Activated CD8-positive, alpha-beta memory T cell treated with anti-CD3 and anti-CD28 coated beads for 4 hours (primary cell): Measurements from ENCODE around the gene TRIM24.

ENCODE experiments used
- DNase-seq, 2 donors: peaks; one replicate each; pipeline ENCODE4 v3.0.0-alpha.2; 2020; ENCODE audit warnings: low read depth in 2 of 2

TRIM24 gene

DNA sequence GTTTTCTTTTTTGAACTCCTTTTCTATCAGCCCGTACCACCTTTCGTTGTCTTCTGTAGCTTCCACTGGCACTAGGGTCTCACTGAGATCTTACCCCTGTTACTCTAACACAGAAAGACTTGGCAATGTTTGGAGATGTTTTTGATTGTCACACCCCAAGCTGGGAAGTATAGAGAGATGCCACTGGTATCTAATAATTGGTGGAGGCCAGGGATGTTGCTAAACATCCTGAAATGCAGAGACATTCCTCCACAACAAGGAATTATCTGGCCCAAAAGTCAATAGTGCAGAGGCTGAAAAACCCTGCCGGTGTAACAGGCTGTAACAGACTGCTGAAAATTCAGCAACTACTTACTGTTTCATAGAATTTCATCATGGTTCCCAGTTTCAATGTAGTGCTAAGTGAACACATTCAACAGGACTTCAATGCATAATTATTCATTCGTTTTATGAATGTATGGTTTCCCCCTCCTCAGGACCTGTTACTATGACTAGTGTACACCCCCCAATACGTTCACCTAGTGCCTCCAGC lies 115.9 kb downstream of the TRIM24 start:
- DNase-seq, result no peak

DNA sequence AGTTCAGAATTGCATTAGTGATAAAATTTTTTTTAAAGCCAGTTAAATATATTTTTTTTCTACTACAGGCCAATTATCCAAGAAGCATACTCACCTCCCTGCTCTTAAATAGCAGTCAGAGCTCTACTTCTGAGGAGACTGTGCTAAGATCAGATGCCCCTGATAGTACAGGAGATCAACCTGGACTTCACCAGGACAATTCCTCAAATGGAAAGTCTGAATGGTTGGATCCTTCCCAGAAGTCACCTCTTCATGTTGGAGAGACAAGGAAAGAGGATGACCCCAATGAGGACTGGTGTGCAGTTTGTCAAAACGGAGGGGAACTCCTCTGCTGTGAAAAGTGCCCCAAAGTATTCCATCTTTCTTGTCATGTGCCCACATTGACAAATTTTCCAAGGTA lies 119.1 kb downstream of the TRIM24 start:
- DNase-seq, result no peak

DNA sequence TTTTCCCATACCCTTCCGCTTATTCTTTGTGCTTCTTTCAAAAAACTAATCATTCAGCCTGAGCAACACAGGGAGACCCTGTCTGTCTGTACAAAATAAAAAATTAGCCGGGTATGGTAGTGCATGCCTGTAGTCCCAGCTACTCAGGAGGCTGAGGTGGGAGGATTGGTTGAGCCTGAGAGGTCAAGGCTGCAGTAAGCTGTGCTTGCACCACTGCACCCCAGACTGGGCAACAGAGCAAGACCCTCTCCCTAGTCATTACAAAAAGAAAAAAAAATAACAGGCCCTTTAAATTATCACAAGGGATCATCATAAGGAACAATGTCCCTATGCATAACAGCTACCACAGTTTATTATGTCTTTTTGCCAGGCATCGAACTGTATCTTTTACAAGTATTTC lies 119.6 kb downstream of the TRIM24 start:
- no peak for DNase-seq

DNA sequence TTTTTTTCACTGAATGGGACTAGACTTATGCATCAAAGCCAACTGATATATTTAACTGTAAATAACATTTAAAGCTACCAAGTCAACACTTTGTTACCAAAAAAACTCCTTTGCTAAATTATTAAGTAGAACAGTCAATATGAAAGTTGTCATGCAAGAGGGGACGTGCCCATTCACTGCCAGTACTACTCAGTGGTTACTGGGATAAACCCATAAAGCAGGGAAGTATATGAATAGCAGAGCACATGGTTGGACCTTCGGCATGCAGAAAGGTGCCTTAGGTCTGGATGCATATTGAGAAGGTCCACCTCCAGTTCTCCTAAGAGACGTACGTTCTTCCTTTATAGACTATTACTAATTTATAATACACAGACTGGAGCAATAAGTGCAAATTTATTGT lies 121.0 kb downstream of the TRIM24 start:
- no peak for DNase-seq

DNA sequence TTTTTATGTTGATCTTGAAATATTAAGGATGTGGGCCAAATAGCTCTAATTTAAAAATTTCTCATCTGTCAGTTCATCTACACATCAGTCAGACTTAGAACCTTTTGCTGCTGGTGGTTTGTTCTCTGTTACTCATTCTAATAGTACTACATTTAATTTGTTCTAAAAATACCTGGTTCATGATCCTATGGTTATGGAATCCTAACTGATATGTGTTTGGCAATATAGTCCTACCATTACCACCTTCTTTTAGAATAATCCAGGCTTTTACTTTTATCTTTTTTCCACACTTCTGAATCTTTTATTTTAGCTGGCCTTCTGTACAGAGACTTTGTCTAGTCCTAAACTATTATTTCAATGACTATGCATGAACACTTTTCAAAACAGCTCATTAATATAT lies 124.2 kb downstream of the TRIM24 start:
- no peak for DNase-seq

DNA sequence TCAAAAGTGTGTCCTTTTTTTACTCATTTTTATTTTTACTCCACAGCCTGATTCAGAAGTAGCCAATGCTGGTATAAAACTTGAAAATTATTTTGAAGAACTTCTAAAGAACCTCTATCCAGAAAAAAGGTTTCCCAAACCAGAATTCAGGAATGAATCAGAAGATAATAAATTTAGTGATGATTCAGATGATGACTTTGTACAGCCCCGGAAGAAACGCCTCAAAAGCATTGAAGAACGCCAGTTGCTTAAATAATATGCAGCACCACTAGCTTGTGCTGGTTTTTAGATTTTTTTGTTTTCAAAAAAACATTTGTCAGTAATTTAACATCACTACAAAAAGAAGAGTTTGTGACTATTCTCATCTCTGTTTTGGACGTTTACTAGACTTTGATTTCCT lies 124.6 kb downstream of the TRIM24 start:
- DNase-seq, result no peak

DNA sequence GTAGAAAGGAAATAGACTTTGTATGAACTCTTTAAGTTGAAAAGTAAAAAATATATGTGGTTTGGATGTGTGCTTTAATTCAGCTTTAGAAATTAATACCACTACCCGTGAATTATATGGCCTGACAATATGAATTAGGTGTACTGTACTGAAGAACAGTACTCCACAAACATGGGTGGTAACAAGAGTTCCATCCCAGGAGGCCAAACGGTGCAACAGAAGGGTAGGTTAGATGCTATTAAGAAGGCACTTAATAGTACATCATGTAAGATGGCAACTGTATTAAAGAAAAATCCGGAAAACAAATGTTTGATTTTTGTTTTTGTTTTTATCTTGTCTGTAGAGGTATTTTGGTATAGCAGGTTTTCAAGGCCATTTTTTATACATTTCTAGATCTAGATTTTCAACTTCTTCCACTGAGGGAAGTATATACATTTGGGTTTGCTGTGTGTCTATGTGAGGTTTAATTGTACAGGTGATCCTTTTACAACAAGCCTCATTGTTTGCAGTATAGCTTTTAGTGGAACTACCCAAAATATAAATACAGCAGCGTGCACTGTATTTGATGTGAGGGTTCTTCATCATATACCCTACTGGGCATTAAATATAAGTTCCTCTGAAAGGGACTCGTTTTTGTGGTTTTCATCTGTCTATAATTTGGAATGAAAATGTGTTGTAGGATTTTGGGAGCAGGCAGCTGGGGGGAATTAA lies 125.4 kb downstream of the TRIM24 start:
- no peak for DNase-seq

DNA sequence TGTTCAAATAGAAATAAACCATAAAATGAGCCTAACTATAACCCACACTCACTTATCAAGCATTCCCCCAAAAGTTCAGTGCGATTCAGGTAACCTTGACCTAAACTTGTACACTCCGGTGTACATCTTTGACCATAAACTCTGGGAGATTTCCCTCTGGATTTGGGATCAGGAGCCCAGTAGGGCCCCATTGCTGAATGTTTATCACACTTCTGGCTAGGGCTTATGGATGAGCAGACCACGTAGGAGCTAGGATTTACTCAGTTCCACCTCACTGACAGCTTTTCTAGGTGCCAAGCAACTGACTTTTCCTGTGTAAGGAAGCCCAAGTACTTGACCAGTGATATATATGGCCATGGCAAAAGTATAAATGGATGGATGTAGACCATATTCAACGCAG lies 127.4 kb downstream of the TRIM24 start:
- DNase-seq, result no peak

DNA sequence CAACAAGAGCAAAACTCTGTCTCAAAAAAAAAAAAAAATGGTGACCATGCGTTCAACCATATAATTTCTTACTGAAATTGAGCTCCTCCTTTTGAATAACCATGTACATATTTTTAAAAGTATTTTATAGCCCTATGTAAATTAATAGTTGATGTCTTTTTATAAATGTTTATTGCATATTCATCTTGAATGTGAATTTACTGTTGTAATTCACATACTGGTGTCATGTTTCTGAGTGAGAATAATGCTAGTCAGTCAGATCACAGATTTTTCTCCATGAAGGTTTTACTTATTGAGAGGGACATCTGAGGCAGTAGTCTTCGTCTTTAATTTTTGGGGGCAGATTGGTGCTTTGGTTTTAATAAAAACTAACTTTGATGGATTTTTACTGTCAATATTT lies 128.9 kb downstream of the TRIM24 start:
- DNase-seq, result no peak

DNA sequence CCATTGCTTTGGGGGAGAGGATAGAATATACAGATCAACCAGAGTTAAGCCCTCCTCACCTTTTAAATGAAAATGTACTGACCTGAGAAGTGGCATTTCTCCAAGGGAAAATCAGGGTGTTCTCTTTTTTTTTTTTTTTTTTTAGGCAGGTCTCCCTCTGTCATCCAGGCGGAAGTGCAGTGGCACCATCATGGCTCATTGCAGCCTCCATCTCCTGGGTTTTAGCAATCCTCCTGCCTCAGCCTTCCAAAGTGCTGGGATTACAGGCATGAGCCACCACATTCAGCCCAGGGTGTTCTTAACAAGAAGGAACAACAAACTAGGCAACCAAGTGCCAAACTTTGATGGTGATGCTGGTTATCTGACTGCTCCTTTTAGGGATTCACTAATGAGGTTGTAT lies 130.1 kb downstream of the TRIM24 start:
- no peak for DNase-seq

DNA sequence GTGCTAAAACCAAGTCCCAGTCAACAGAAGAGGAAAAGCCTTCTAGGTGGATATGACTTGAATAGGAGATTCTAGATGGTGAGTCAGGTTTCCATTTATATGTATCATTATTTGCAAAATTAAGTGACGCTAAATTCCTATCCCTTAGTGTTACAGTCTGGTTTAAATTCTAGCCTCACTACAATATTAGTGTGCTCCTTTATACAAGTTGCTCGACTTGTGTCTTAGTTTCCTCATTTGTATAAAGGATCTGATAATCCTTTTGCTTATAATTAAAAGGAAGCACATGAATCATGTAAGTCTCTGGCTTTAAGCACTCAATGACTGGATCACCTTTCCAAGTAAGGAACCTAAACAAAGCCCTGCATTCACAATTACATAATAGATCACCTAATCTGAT lies 135.4 kb downstream of the TRIM24 start:
- DNase-seq, result no peak

DNA sequence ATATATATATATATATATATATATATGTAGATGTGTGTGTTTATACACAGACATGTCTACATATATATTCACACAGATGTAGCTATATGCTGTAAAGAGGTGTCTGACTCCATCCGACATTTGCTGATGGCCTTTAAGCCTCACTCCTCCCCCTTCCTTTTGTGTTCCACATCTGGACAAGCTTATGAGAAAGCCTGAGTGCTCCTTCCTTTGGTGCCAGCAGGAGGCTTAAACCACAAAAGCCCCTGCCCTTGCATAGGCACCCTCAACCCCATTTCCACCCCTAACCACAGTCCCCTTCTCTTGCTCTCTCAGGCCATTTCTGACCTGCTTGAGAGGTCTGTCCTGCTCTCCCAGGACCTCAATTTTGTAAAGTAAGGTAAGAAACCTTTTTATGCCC lies 142.4 kb downstream of the TRIM24 start:
- DNase-seq, result no peak

DNA sequence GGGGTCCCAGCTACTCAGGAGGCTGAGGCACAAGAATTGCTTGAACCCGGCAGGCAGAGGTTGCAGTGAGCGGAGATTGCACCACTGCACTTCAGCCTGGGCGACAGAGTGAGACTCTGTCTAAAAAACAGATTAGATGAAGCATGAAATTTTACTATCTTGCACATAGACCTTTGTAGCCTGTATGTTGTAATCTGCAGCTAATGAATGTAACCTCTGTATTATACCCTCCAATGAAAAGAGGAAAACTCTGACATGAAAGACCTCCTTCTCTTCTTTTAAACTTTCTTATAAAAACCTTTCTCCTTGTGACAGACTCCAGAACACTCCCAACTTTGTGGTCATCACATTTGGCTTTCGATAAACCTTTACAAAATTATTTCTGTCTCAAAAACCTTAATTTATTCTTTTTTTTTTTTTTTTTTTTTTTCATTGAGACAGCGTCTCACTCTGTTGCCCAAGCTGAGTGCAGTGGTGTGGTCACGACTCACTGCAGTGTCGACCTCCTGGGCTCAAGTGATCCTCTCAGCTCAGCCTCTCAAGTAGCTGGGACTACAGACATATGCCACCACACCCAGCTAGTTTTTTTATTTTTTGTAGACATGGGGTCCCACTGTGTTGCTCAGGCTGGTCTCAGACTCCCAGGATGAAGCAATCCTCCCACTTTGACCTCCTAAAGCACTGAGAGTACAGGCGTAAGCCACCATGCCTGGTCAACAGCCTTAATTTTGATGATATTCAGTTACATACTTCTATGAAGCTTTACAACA lies 143.7 kb downstream of the TRIM24 start:
- no peak for DNase-seq

DNA sequence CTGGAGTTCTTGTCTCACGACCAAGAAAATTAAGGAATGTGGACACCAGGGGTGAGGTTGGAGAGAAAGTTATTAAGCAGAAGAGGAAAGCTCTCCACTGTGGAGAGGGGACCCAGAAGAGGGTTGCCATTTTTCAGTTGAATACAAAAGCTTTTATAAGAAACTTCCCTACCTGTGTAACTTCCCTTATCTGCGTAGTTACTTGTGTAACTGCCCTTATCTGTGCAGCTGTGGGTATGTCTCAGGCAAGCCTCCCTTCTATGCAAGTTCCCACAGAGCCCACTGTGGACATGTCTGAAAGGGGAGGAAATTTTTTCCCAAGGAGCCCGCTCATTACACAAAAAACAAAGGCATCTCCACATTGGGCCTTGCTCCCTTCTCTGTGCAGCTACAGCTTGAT lies 146.2 kb downstream of the TRIM24 start:
- DNase-seq, result no peak

DNA sequence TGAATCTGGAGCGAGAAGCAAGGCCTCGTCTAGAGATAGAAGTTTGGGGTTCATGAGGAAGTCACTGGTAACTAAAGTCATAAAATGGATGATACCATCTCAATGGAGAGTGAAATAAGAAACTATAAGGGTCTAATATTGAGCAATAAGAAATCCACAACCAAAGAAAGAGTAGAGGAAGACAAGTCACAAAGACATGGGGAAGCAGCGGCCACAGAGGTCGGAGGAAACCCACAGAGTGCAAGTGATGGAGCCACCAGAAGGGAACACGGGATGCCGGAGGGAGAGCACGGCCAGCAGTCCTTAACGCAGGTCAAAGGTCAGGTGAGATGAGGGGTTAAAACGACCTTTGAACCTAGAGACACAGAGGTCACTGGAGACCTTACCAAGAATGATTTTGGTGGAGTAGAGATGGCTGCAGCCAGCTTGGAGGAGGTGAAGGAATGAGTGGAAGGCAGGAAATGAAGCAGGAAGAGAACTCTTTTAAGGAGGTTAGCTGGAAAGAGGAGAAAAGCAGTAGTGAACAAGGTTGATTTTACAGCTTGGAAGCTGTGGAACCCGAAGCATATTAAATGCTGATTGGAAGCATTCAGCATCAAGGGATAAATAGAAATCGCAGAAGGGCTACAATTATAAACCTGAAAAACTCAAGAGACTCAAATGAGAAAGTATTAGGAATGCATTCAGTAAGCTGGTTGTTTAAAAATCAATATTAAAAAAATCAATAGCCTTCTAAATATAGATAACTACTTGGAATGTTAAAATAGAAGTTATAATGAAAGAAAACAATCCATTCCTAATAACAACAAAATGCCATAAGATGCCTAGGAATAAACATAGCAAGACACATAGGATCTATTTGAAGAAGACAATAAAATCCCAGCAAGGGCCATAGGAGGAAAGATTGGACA lies 147.4 kb downstream of the TRIM24 start:
- DNase-seq, result no peak

DNA sequence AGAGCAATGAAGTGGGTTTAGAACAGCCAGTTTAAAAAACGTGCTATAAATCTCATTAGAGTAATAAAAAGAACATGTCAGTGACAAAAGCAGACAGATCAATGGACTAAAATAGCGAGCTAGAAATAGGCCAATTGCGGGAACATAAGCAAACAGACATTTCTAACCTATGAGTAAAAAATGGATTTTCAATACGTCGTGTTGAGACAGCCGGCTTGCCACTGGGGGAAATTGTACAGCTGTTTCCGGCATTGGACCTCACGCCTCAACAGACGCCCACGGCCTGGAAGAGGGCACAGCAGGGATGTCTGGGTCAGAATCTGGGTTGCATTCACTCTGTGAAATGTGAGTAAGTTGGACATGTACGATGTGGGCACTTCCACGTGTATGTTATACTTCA lies 148.2 kb downstream of the TRIM24 start:
- no peak for DNase-seq

DNA sequence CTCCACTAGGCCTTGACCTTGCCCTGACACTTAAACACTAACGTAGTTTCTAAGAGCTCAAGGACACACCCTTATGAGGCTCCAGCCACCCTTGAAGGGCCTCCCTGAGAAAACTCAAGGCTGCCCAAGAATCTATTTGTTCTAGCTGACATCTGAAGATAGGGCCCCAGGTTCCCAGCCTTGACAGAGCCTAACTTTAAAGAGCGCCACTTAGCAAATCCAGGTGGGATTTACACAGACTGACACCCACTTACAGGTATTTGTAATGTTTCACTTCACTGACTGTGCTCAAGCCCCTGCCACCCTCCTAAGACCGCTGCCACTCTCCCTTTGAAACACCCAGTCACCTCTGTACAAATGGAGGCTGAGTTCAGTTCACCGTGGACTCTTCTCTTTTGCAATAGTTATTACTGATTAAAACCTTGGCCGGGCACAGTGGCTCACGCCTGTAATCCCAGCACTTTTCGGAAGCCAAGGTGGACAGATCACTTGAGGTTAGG lies 150.7 kb downstream of the TRIM24 start:
- no peak for DNase-seq

DNA sequence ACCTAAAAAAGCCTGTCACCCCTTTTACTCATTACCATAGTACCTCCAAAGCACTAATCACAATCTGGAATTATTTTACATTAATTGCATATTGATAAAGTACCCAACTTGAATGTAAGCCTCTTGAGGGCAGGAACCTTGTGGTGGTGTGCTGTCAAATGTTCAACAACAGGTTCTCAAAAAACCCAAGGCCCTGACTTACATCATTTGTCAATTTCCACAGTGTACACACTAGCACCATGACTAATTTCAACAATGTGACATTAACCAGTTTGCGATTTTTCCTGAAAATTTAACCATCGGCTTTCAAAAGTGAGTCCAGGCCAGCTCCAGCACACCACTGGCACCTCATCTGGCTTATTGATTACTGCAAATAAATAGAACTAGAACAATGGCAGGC lies 153.6 kb downstream of the TRIM24 start:
- DNase-seq, result no peak

DNA sequence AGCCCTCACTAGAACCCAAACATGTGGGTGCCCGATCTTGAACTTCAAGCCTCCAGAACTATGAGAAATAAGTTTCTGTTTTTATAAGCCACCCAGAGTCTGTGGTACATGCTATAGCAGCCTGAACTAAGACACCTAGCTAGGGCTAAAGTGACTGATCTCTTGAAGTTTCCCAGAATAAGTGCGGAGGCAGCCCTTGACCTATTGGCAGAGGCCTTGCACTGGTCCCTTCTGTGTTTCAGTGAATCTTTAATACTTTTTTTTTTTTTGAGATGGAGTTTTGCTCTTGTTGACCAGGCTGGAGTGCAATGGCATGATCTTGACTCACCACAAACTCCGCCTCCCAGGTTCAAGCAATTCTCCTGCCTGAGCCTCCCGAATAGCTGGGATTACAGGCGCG lies 156.0 kb downstream of the TRIM24 start:
- DNase-seq, result no peak

DNA sequence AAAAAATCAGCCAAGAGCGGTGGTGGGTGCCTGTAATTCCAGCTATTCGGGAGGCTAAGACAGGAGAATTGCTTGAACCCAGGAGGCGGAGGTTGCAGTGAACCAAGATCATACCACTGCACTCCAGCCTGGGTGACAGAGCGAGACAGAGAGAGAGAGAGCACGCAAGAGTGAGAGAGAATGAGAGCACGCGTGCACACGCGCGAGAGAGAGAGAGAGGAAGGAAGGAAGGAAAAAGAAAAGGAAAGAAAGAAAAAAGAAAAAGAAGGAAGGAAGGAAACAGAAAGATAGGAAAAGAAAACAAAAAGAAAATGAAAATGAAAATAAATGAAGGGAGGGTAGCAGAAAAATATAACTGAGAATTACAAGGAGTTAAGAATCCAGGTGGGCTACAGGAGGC lies 158.4 kb downstream of the TRIM24 start:
- no peak for DNase-seq

DNA sequence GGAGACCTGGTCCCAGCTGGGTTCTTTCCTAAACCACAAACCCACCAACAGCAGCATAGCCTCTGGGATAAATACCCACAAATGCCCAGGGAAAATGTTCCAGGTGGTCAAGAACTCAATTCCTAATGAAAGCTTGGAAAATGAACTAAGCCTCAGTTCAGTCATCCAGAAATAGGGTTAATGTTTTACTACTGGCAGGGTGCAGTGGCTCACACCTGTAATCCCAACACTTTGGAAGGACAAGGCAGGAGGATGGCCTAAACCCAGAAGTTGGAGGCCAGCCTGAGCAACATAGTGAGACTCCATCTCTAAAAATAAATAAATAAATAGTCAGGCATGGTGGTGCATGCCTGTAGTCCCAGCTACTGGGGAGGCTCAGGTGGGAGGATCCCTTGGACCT lies 158.9 kb downstream of the TRIM24 start:
- DNase-seq, result no peak

DNA sequence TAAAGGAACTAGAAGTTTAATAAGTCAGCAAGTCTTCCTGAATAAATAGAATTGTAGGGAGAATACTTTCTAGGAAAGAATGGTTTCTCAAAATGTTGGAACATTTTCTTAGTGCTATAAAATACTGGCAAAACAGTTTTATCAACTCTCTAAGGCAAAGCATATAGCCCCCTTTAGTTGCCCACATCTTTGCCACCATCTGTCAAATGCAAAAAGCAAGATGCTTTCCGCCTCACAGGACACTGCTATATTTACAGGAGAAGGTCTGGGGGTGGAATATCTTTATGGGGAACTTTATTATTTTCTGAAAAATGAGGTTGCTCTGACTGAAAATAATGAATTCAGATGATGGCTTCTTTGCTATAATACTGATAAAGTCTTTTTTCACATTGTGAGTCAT lies 162.8 kb downstream of the TRIM24 start:
- no peak for DNase-seq
